ENCODE data around the gene POLN. TPM values are rescaled to one million over a fixed set of nuclear protein-coding genes. Genes with fewer than 3 reads are reported as not detected.

The POLN gene
- total and polyA plus RNA-seq, 8 donors = 0.29 to 5.1 (median 1.4) TPM; not detected in 2

DNA sequence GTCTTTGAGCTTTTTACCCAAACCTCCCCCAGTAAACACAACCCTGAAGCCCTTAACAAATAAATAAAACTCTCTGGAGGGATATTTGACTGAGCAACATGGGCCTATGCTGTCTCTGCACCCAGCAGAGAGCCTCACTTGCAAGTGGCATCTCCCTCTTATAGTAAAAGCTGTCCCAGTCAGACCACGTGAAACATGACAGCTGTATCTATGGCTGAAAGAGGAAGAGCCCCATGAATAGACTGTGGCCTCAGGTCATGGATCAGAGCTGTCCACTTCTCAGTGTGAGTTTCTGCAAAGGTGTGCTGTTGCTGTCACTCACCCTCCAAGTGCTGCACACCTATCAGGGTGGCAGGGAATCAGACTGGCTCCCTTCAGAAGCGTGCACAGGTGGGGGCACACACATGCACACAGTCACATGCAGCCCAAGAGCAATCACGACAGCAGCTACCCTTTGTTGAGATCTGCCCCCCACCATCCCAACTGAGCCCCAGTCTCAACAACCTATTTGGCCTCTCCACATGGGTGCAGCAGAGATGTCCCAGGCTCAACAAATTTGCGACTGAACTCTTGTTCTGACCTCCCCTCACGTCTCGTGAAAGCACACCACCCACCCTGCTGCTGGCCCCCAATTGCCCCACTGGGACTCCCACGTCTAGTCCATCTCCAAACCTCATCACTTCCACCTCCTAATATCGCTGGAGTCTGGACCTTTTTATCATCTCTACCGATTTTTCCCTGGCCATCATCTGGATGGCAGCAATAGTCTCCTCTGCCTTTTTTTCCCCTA lies 137.2 kb downstream of the POLN start:
- Histone ChIP-seq H3K27ac (no peak overlapping the region), H3K4me1 (no peaks in the 10 kb centered on the region), H3K36me3 (no peaks in the 10 kb centered on the region), H3K4me3 (no peak overlapping the region), H3K9me3 (peaks cover 5 to 29% (median 26%) of the 10 kb centered on the region in 4 donors), H3K27me3 (no peaks in the 10 kb centered on the region)
- intact Hi-C loops (cut with DNase I; ENCODE audit: low total_unique reads) = no loop called here
- WGBS, 5 donors = 77 to 83% (median 78%) methylated on average over 9 of the region's 9 CpGs
- TF ChIP-seq EP300 (IDR thresholded peaks at IDR 0.05) = no peak
- no peak for TF ChIP-seq POLR2A (IDR thresholded peaks at IDR 0.05)
- TF ChIP-seq, protein P1, sequence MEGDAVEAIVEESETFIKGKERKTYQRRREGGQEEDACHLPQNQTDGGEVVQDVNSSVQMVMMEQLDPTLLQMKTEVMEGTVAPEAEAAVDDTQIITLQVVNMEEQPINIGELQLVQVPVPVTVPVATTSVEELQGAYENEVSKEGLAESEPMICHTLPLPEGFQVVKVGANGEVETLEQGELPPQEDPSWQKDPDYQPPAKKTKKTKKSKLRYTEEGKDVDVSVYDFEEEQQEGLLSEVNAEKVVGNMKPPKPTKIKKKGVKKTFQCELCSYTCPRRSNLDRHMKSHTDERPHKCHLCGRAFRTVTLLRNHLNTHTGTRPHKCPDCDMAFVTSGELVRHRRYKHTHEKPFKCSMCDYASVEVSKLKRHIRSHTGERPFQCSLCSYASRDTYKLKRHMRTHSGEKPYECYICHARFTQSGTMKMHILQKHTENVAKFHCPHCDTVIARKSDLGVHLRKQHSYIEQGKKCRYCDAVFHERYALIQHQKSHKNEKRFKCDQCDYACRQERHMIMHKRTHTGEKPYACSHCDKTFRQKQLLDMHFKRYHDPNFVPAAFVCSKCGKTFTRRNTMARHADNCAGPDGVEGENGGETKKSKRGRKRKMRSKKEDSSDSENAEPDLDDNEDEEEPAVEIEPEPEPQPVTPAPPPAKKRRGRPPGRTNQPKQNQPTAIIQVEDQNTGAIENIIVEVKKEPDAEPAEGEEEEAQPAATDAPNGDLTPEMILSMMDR (IDR thresholded peaks at IDR 0.05) = no peak
- no peak for TF ChIP-seq POLR2AphosphoS5 (IDR thresholded peaks at IDR 0.05)
- no peak for DNase-seq

DNA sequence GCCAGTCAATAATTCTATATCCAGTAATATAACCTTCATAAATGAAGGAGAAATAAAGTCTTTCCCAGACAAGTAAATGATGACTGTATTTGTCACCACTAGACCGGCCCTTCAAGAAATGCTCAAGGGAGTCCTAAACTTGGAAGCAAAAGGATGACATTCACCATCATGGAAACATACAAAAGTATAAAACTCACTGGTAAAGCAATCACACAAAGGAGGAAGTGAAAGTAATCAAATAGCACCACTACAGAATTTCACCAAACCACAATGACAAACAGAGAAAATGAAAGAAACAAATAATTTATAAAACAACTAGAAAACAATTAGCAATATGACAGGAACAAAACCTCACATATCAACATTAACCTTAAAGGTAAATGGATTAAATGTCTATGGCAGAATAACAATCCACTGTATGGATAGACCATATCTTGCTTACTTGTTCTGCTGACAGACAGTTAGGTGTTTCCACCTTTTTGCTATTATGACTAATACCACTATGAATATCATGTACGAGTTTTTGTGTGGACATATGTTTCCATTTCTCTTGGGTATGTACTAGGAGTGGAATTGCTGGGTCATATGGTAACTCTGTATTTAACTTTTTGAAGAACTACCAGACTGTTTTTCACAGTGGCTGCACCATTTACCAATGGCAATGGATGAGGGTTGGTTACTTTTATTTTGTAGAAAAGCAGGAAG lies 137.9 kb downstream of the POLN start:
- Histone ChIP-seq H3K4me3 (no peak overlapping the region), H3K27ac (no peak overlapping the region), H3K4me1 (no peaks in the 10 kb centered on the region), H3K27me3 (no peaks in the 10 kb centered on the region), H3K9me3 (peaks cover 5 to 29% (median 26%) of the 10 kb centered on the region in 4 donors), H3K36me3 (no peaks in the 10 kb centered on the region)
- WGBS, 5 donors = 85 to 96% (median 86%) methylated on average over 2 of the region's 2 CpGs
- TF ChIP-seq EP300 (IDR thresholded peaks at IDR 0.05) = no peak
- TF ChIP-seq, protein P1 (IDR thresholded peaks at IDR 0.05) = no peak
- no peak for TF ChIP-seq POLR2A (IDR thresholded peaks at IDR 0.05)
- no peak for TF ChIP-seq POLR2AphosphoS5 (IDR thresholded peaks at IDR 0.05)
- intact Hi-C loops (cut with DNase I; ENCODE audit: low total_unique reads) = no loop called here
- no peak for DNase-seq

DNA sequence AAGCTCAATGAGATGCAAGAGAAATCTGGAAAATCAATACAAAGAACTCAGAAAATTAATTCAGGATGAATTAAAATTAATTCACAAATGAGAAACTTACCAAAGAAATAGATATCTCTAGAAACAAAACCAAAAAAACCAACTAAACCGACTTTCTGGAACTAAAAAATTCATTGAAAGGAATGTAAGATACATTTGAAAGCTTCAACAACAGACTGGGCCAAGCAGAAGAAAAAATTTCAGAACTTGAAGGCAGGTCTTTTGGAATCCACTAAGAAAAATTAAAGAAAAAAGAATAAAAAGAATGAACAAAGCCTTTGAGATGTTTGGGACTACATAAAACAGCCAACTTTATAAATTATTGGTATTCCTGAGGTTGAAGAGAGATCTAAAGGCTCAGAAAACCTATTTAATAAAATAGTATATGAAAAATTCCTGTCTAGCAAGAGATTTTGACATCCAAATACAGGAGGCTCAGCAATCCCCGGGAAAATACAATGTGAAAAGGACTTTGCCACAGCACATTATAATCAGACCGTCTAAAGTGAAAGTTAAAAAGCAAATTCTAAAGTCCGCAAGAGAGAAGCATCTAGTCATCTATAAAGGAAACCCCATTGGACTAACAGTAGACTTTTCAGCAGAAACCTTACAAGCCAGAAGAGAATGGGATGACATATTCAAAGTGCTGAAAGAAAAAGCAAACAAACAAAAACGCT lies 138.6 kb downstream of the POLN start:
- Histone ChIP-seq H3K4me1 (no peaks in the 10 kb centered on the region), H3K9me3 (peaks cover 5 to 29% (median 26%) of the 10 kb centered on the region in 4 donors), H3K36me3 (no peaks in the 10 kb centered on the region), H3K27me3 (no peaks in the 10 kb centered on the region), H3K27ac (no peak overlapping the region), H3K4me3 (no peak overlapping the region)
- intact Hi-C loops (cut with DNase I; ENCODE audit: low total_unique reads) = no loop called here
- DNase-seq = no peak
- WGBS, 5 donors = 87 to 91% (median 89%) methylated on average over 5 of the region's 5 CpGs
- TF ChIP-seq POLR2AphosphoS5 (IDR thresholded peaks at IDR 0.05) (no peak), POLR2A (IDR thresholded peaks at IDR 0.05) (no peak), EP300 (IDR thresholded peaks at IDR 0.05) (no peak)
- TF ChIP-seq, protein P1 (IDR thresholded peaks at IDR 0.05) = no peak

All from stomach (tissue), 9 donors.